Common myeloid progenitor, CD34-positive (primary cell): ENCODE results near the gene PTGES. TPM values are rescaled to one million over a fixed set of nuclear protein-coding genes. Genes with fewer than 3 reads are reported as not detected.
"Not testable (repeated sequence)": the region's sequence is repeated elsewhere in the genome, so short reads cannot be mapped to it uniquely, and the experiment has no call there.

Experiments used
- CTCF ChIA-PET: fragments of 350-600 bp; sonication (Branson Sonifier 250); formaldehyde crosslinking; loops from one replicate; lab custom pipeline; 2021; ENCODE audit warnings: antibody characterized with exemption; lab: Charles Lee
- POLR2A ChIA-PET: fragments of 350-600 bp; sonication (Branson Sonifier 250); formaldehyde crosslinking; loops from one replicate; lab custom pipeline; 2021; ENCODE audit warnings: antibody characterized with exemption; lab: Charles Lee
- DNase-seq, 3 donors: peaks; one replicate each; pipeline versions ENCODE4 v3.0.0 to v3.0.0-alpha.2; 2013
- H3K27ac ChIP-seq, 2 experiments: 1 replicate in 1 of 2; 2 replicates in 1 of 2; pipeline ENCODE4 v1.7.0; 2013; ENCODE audit warnings: inconsistent platforms in 2 of 2, low read length in 2 of 2, mild to moderate bottlenecking in 2 of 2, low read depth in 1 of 2, moderate library complexity in 1 of 2; ENCODE audit not compliant: severe bottlenecking in 2 of 2, insufficient read depth in 1 of 2, poor library complexity in 1 of 2
- H3K27me3 ChIP-seq, 5 experiments: replicated peaks in 2 of 5; 1 replicate in 3 of 5; 2 replicates in 2 of 5; pipeline versions ENCODE4 v1.6.1 to v1.7.0; 2013; ENCODE audit warnings: low read length in 4 of 5, mild to moderate bottlenecking in 2 of 5, moderate library complexity in 2 of 5, inconsistent platforms in 1 of 5; ENCODE audit not compliant: insufficient read depth in 5 of 5, control insufficient read depth in 4 of 5
- H3K36me3 ChIP-seq, 4 experiments: 1 replicate in 2 of 4; 2 replicates in 2 of 4; pipeline versions ENCODE4 v1.6.1 to v1.7.0; 2013; ENCODE audit warnings: low read length in 3 of 4, control low read depth in 1 of 4, mild to moderate bottlenecking in 1 of 4; ENCODE audit not compliant: control insufficient read depth in 4 of 4, insufficient read depth in 4 of 4
- H3K4me1 ChIP-seq, 4 experiments: 1 replicate in 3 of 4; 2 replicates in 1 of 4; pipeline versions ENCODE4 v1.6.1 to v1.7.1; 2013; ENCODE audit warnings: low read length in 3 of 4, mild to moderate bottlenecking in 3 of 4, control low read depth in 1 of 4, inconsistent platforms in 1 of 4, moderate library complexity in 1 of 4; ENCODE audit not compliant: control insufficient read depth in 4 of 4, insufficient read depth in 4 of 4; ENCODE audit errors: control extremely low read depth in 1 of 4
- H3K4me3 ChIP-seq, 7 experiments: 1 replicate in 4 of 7; 2 replicates in 3 of 7; pipeline versions ENCODE4 v1.5.1 to v1.7.0; 2013; ENCODE audit warnings: mild to moderate bottlenecking in 7 of 7, low read length in 6 of 7, moderate library complexity in 6 of 7, inconsistent platforms in 2 of 7, low read depth in 2 of 7, control low read depth in 1 of 7; ENCODE audit not compliant: insufficient read depth in 4 of 7, control insufficient read depth in 1 of 7; ENCODE audit errors: extremely low read depth in 1 of 7
- H3K9me3 ChIP-seq, 5 experiments: 1 replicate in 4 of 5; 2 replicates in 1 of 5; pipeline versions ENCODE4 v1.6.1 to v1.7.1; 2013; ENCODE audit warnings: low read length in 4 of 5, mild to moderate bottlenecking in 2 of 5, inconsistent platforms in 1 of 5, low read depth in 1 of 5, moderate library complexity in 1 of 5; ENCODE audit not compliant: control insufficient read depth in 4 of 5, insufficient read depth in 2 of 5; ENCODE audit errors: control extremely low read depth in 1 of 5
- WGBS: methylation state at CpG from one replicate; pipeline ENCODE4 v1.1.5; 2013; ENCODE audit not compliant: insufficient coverage; 5-methylcytosine and 5-hydroxymethylcytosine counted together
- polyA plus RNA-seq: library from polyadenylated mRNA; unstranded; fragments of 120-200 nt; gene quantifications from one replicate; pipeline ENCODE4 v1.2.1, GENCODE V29; 2013

Gene PTGES, protein sequence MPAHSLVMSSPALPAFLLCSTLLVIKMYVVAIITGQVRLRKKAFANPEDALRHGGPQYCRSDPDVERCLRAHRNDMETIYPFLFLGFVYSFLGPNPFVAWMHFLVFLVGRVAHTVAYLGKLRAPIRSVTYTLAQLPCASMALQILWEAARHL
- polyA plus RNA-seq = 0.05 TPM

DNA sequence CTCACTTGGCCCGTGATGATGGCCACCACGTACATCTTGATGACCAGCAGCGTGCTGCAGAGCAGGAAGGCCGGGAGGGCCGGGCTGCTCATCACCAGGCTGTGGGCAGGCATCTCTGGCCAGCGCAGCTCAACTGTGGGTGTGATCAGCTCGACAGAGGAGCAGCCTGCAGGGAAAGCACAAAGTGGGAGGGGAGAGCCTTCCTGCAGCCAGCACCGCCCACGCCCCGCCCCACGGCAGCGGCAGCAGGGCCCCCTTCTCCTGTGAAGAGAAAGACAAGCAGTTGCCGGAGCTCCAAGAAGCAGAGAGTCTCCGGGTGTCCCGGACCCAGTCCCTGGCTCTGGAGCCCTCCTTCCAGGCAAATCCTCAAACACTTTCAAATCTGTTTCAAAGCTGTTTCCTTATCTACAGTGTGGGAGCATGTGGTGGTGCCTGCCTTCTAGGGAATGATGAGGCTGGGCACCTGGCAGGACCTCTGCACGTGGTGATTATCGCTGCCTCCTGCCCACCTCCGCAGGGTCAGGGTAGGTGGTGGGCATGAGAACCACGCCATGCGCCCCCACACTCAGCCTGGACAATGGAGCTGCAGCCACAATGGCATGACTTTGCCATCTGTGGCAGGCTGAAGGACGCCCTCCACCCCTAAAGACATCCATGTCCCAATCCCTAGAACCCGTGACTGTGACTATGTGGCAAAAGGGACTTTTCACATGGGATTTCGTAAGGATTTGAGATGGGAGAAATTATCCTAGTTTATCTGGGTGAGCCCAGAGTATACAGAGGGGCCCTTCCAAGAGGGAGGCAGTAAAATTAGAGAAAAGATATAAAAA is at the start of gene PTGES:
Gene PTGES, minus strand, starts transcription at position 143 of the 830 bp plus-strand sequence. Its CDS starts 30 bp downstream, at position 113.
- peak; percentile 31 to 71 (median 71) for DNase-seq
- Histone ChIP-seq H3K36me3 (no peaks in the 10 kb centered on the region), H3K4me3 (peak within 1 kb of the TSS in 3 of 7 experiments; percentile 11 to 31 (median 24)), H3K4me1 (peaks cover 0 to 20% (median 13%) of the 10 kb centered on the region in 4 experiments), H3K27me3 (peaks cover 0 to 25% (median 17%) of the 10 kb centered on the region in 5 experiments), H3K9me3 (no peaks in the 10 kb centered on the region), H3K27ac (no peak within 1 kb of the TSS)
- POLR2A ChIA-PET = no interaction called here
- 30% methylated on average over 16 of the region's 23 CpGs for WGBS
- CTCF ChIA-PET = interaction anchor here (5.5 kb wide), 1 partner anchor 13 kb away, joined by 46 read pairs; no protein-coding TSS in a partner anchor

DNA sequence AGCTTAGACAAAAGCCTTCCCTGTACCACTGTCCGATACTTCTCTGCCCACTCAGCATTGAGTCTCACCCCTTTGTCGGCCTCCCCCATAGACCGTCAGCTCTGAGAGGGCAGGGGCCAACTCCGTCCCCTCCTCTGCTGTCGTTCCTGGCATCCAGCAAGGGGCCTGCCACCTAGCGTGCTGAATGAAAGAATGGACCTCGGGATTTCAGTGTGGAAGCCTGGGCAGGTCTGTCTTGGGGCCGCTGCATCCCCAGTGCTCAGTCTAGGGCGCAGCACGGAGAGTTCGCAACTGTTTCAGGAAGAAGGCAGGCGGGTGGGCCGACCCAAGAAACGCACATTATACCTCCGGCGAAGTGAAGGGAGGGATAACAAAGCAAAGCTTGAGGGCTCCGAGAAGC is 48.7 kb upstream of the PTGES start:
- ChIA-PET POLR2A (interaction anchor here (0.7 kb wide), 1 partner anchor 9 kb away, joined by 3 read pairs; no protein-coding TSS in a partner anchor), CTCF (interaction anchor here (0.5 to 4.0 kb wide), 5 partner anchors 11 to 75 kb away, joined by 3 to 19 read pairs (median 3); no protein-coding TSS in a partner anchor)
- peaks cover 0 to 4% (median 3%) of the 10 kb centered on the region in 4 experiments for H3K36me3 ChIP-seq
- H3K27me3 ChIP-seq = no peaks in the 10 kb centered on the region
- no peak overlapping the region for H3K4me3 ChIP-seq
- peaks cover 5 to 10% (median 8%) of the 10 kb centered on the region in 4 experiments for H3K4me1 ChIP-seq
- H3K27ac ChIP-seq = no peak overlapping the region
- H3K9me3 ChIP-seq = no peaks in the 10 kb centered on the region
- no peak for DNase-seq
- WGBS = 94% methylated on average over 16 of the region's 17 CpGs

DNA sequence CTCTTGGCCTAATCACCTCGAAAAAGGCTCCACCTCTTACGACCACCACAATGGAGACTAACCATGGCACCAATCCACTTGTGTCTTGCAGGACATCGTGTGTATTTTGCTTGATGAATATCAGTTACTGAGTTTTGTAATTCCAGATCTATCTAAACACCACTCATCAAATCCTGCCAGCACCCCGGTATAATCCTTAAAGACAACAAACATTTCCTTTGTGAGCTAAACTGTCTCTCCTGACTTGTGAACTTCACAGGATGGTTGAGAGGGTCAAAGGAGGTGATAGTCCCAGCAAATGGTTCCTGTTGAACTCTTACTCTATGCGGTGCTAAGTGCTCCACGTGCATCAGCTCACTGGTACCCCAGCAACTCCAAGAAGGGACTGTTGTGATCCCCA is 46.1 kb upstream of the PTGES start:
- CTCF ChIA-PET = interaction anchor here (1.0 to 1.1 kb wide), 2 partner anchors 12 to 40 kb away, joined by 3 to 4 read pairs; no protein-coding TSS in a partner anchor
- no peaks in the 10 kb centered on the region for H3K27me3 ChIP-seq
- no peak overlapping the region for H3K4me3 ChIP-seq
- POLR2A ChIA-PET = no interaction called here
- no peak overlapping the region for H3K27ac ChIP-seq
- no peaks in the 10 kb centered on the region for H3K9me3 ChIP-seq
- peaks cover 4 to 5% (median 4%) of the 10 kb centered on the region in 4 experiments for H3K4me1 ChIP-seq
- no peaks in the 10 kb centered on the region for H3K36me3 ChIP-seq
- WGBS = 85% methylated on average over 5 of the region's 6 CpGs
- no peak for DNase-seq

DNA sequence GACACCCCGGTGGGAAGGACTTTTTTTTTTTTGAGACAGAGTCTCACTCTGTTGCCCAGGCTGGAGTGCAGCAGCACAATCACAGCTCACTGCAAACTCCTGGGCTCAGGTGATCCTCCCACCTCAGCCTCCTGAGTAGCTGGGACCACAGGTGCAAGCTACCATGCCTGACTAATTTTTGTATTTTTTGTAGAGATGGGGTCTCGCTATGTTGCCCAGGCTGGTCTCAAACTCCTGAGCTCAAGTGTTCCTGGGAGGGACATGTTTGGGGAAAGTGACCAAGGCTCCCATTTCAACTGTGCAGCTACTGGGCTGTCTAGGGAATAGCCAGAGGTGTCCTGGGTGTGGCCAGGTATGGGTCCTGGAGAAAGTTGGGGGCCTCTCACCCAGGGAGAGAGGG is 43.2 kb upstream of the PTGES start:
- H3K4me1 ChIP-seq, H3K36me3 ChIP-seq, DNase-seq, H3K4me3 ChIP-seq, H3K27me3 ChIP-seq, POLR2A ChIA-PET, H3K27ac ChIP-seq, H3K9me3 ChIP-seq: not testable (repeated sequence)
- CTCF ChIA-PET = interaction anchor here (1.1 to 1.2 kb wide), 2 partner anchors 10 to 12 kb away, joined by 3 read pairs; no protein-coding TSS in a partner anchor
- 93% methylated on average over 2 of the region's 2 CpGs for WGBS

DNA sequence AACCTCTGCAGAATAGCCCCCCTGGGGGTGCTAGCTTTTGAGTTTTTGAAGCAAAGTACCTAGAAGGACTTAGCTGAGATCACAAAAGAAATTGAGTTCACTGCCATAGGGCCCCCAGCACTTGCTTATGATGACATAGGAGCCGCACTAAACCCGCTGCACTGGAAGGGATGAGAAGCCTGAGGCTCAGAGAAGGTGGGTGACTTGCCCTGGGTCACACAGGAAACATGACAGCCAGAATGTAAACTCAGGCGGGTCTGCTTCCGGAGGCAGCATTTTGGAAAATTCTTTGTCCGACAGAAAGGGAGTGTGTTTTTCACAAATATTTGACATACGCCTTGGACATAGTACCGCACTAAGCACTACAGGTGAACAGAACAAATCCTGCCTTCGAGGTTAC is 41.7 kb upstream of the PTGES start:
- no peak overlapping the region for H3K4me3 ChIP-seq
- DNase-seq = no peak
- H3K27me3 ChIP-seq = no peaks in the 10 kb centered on the region
- no peaks in the 10 kb centered on the region for H3K9me3 ChIP-seq
- H3K4me1 ChIP-seq = peaks cover 0 to 7% (median 4%) of the 10 kb centered on the region in 4 experiments
- ChIA-PET POLR2A (no interaction called here), CTCF (interaction anchor here (1.4 to 2.4 kb wide), 2 partner anchors 13 to 67 kb away, joined by 4 to 6 read pairs; no protein-coding TSS in a partner anchor)
- no peaks in the 10 kb centered on the region for H3K36me3 ChIP-seq
- H3K27ac ChIP-seq = no peak overlapping the region
- WGBS = 96% methylated on average over 8 of the region's 8 CpGs

DNA sequence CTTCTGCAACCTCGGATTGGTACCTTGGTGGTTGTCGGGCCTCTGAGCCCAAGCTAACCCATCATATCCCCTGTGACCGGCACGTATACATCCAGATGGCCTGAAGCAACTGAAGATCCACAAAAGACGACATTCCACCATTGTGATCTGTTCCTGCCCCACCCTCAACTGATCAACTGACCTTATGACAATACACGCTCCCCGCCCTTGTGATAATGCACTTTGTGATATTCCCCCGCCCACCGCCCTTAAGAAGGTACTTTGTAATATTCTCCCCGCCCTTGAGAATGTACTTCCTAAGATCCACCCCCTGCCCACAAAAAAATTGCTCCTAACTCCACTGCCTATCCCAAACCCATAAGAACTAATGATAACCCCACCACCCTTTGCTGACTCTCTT is 33.6 kb upstream of the PTGES start:
- POLR2A ChIA-PET = no interaction called here
- no peaks in the 10 kb centered on the region for H3K36me3 ChIP-seq
- CTCF ChIA-PET = interaction anchor here (0.6 to 8.5 kb wide), 12 partner anchors 9 to 166 kb away, joined by 3 to 155 read pairs (median 4); no protein-coding TSS in a partner anchor
- H3K4me3 ChIP-seq = no peak overlapping the region
- no peaks in the 10 kb centered on the region for H3K9me3 ChIP-seq
- DNase-seq = no peak
- peaks cover 0 to 8% (median 4%) of the 10 kb centered on the region in 4 experiments for H3K4me1 ChIP-seq
- 100% methylated on average over 9 of the region's 10 CpGs for WGBS
- H3K27ac ChIP-seq = no peak overlapping the region
- H3K27me3 ChIP-seq = peaks cover 0 to 9% (median 0%) of the 10 kb centered on the region in 5 experiments
